NCI-H1694 (cell line): ENCODE measurements around the gene VEZF1.

Source experiments
- DNase-seq: peaks from one replicate; lab custom pipeline; 2025; lab: John Stamatoyannopoulos, UW

Gene VEZF1

GRCh38 chr17:57953219-57953618 lies 34.8 kb downstream of the VEZF1 start:
- DNase-seq: no peak

- no peak for DNase-seq
Measured at GRCh38 chr17:57949649-57950048, 38.4 kb downstream of the VEZF1 start.

GRCh38 chr17:57948555-57949420 lies 39.3 kb downstream of the VEZF1 start:
- no peak for DNase-seq

GRCh38 chr17:57948169-57948554 lies 39.9 kb downstream of the VEZF1 start:
- no peak for DNase-seq

- DNase-seq: no peak
Measured at GRCh38 chr17:57947369-57947768, 40.7 kb downstream of the VEZF1 start.

- no peak for DNase-seq
Measured at GRCh38 chr17:57946798-57947358, 41.2 kb downstream of the VEZF1 start.

- DNase-seq: no peak
Measured at GRCh38 chr17:57945996-57946797, 41.9 kb downstream of the VEZF1 start.

GRCh38 chr17:57944908-57945307 lies 43.1 kb downstream of the VEZF1 start:
- DNase-seq: no peak

- no peak for DNase-seq
Measured at GRCh38 chr17:57943645-57944044, 44.4 kb downstream of the VEZF1 start.

GRCh38 chr17:57943140-57943539 lies 44.9 kb downstream of the VEZF1 start:
- no peak for DNase-seq

- DNase-seq: no peak
Measured at GRCh38 chr17:57941384-57942370, 46.4 kb downstream of the VEZF1 start.

GRCh38 chr17:57940653-57941329 lies 47.3 kb downstream of the VEZF1 start:
- DNase-seq: peak; percentile 23

GRCh38 chr17:57940231-57940630 lies 47.8 kb downstream of the VEZF1 start:
- DNase-seq: no peak

- DNase-seq: no peak
Measured at GRCh38 chr17:57939797-57940196, 48.3 kb downstream of the VEZF1 start.

- DNase-seq: no peak
Measured at GRCh38 chr17:57938061-57938502, 50.0 kb downstream of the VEZF1 start.

- DNase-seq: no peak
Measured at GRCh38 chr17:57937492-57937891, 50.6 kb downstream of the VEZF1 start.

GRCh38 chr17:57935833-57936807 lies 51.9 kb downstream of the VEZF1 start:
- no peak for DNase-seq

- no peak for DNase-seq
Measured at GRCh38 chr17:57931488-57932137, 56.4 kb downstream of the VEZF1 start.

- DNase-seq: no peak
Measured at GRCh38 chr17:57930239-57930638, 57.8 kb downstream of the VEZF1 start.
